HG03060 (cell line): ENCODE measurements around the gene GRIK4.
A peak's percentile ranks its signal among the peaks of the same experiment; 100 is the strongest.
"Not testable (repeated sequence)": the region's sequence is repeated elsewhere in the genome, so short reads cannot be mapped to it uniquely, and the experiment has no call there.

Experiments
- ATAC-seq: cut with Tn5 transposase; IDR thresholded peaks from one replicate; pipeline ENCODE4 v1.9.1; 2021; ENCODE audit warnings: low read depth, moderate number of reproducible peaks; ENCODE audit not compliant: unreplicated experiment

GRIK4 gene

DNA sequence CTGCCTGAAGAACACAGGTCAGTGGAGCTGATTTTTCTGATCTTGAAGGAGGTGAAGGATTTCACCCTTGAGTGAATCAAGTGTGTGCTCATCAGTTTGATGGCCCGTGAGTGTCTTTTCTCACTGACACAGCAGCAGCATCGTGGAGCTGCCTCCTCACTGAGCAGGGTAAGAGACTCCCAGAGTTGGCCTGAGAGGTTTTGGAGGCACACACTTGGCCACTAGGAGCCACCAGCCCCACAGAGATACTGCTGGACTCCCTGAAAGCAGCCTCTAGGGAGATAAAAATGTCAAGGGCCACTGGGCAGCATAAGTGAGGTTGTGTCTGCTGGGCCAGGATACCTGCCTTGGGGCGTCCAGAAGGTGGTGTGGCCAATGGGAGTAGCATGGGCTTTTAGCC is 245.4 kb downstream of the GRIK4 start:
- ATAC-seq, result no peak

- no peak for ATAC-seq
Measured at GRCh38 chr11:120759046-120759445, 247.5 kb downstream of the GRIK4 start.

DNA sequence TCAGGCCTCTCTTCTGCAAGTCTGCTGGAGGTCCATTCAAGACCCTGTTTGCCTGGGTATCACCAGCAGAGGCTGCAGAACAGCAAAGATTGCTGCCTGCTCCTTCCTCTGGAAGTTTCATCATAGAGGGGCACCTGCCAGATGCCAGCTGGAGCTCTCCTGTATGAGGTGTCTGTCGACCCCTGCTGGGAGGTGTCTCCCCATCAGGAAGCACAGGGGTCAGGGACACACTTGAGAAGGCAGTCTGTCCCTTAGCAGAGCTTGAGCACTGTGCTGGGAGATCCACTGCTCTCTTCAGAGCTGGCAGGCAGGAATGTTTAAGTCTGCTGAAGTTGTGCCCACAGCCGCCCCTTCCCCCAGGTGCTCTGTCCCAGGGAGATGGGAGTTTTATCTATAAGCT is 254.2 kb downstream of the GRIK4 start:
- not testable (repeated sequence) for ATAC-seq

- ATAC-seq, result no peak
Measured at GRCh38 chr11:120766318-120766717, 254.8 kb downstream of the GRIK4 start.

DNA sequence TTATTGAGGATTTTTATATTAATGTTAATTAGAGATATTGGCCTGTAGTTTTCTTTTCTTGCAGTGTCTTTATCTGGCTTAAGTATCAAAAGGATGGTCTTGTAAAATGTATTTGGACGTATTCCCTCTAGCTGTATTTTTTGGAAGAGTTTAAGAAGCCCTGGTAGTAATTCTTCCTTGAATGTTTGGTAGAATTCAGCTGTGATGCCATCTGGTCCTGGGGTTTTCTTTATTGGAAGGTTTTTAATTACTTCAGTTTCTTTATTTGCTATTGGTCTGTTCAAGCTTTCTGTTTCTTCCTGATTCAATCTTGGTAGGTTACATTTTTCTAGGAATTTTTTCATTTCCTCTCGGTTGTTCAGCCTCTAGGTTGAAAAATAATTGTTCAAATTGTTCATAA is 257.4 kb downstream of the GRIK4 start:
- ATAC-seq, result no peak

DNA sequence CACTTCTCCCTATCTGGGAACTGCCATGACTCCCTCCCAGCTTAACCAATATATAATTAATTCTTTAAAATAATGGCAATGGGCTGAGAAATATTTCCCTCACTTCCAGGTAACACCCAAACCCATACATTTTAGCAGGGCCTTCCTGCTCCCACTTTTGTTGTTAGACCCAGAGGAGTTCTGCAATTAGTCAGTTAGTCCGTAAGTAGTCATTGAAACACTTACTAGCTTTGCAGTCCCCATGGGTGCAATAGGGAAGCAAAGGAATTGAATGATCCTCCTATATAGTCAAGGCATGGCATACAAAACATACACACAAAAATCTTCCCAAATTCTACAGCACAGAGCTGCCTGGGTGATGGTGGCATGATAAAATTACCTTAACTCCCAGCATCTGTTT is 258.4 kb downstream of the GRIK4 start:
- ATAC-seq, result no peak

GRCh38 chr11:120771551-120772060 is 260.1 kb downstream of the GRIK4 start:
- ATAC-seq, result no peak

GRCh38 chr11:120773501-120774031 is 262.0 kb downstream of the GRIK4 start:
- ATAC-seq, result peak; percentile 71

- ATAC-seq, result no peak
Measured at GRCh38 chr11:120774591-120775386, 263.2 kb downstream of the GRIK4 start.

DNA sequence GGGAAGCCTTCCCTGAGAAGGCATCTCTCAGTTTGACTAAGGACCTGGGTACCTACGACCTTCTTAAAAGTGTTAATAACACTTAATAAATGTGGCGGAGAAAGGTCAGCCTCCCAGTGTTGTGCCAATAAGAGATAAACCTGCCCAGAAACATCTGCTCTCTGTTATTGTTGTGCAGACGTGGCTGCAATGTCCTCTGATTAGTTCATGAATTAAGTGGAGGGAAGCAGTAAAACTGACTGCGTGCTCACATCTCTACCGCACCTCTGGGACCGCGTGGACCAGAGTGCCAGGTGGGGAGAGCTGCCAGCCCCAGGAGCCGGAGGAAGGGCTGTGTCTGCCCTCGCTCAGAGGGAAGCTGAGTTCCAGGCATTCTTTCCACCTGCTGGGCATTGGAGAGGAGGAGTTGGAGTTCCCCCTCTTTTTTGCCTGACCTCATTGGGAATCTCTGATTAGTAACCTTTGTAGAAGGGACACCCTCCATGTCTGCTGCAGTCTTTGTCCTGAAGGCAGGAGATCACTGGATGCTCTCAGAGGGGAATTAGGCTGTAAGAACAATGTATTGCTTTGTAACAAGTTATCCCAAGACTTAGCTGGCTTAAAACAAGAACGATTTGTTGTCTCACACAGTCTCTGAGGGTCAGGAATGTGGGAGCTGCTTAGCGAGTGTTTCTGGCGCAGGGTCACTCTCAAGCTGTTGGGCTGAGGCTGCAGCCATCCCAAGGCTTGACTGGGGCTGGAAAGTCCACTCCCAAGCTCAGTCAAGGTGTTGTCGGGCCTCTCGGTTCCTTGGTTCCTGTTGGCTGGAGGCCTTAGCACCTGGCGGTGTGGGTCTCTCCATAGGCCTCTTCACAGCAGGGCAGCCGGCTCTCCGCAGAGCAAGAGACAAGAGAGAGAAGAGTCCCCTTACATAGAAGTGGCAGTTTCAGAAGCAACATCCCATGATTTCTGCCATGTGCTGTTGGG is 264.7 kb downstream of the GRIK4 start:
- no peak for ATAC-seq

- no peak for ATAC-seq
Measured at GRCh38 chr11:120778685-120779490, 267.3 kb downstream of the GRIK4 start.

GRCh38 chr11:120780239-120780638 is 268.7 kb downstream of the GRIK4 start:
- no peak for ATAC-seq

DNA sequence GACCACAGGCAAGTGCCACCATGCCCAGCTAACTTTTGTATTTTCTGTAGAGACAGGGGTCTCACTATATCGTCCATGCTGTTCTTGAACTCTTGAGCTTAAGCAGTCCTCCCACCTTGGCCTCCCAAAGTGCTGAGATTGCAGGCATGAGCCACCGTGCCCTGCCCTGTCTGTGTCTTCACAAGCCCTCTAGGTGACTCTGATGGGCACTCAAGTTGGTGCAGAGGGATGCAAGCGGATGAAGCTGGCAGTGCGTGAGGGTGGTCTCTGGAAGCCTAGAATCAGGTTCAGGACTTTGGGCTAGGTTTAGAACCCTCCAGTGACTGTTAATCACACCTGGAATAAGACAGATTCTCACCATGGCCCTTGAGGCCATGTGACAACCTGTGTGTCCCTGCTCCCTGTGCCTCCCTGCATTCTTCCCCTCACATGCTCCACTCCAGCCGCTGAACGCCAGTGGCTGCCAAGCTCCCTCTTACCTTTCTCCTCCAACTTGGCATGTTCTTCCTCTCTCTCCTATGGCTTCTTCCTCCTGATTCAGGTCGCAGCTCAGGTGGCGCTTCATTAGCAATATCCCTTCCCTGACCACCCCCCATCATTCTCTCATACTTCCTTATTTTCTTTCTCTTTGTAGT is 270.1 kb downstream of the GRIK4 start:
- no peak for ATAC-seq

DNA sequence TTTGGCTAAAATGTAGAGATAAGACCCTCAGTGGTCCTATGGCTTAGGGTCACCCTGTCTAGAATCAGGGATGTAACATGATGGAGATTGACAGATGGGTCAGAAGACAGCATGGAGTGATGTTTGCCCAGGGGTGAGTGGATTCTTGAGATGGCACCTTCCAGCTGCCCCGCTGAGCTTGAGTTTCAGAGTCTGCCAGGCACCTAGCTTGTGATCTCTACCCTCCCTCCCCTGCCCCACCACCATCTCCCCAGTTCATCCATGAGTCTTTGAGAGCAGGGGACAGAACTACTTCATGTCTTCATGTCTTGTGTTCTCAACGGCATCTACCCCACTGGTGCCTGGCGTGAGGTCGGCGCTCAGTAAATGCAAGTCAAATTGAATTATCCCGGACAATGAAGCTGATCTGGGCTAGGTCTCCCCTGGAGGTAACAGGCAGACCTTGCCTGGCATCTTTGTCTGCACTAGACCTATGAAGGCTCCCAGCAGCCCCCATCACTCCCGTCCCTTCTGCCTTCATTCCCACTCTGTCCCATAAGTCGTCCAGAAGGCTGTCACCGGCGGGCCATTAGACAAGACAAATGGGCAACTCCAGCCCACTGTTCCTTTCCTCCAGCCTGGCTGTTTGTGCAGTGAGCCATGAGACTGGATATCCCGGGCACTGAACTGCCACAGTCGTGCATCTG is 273.2 kb downstream of the GRIK4 start:
- no peak for ATAC-seq

DNA sequence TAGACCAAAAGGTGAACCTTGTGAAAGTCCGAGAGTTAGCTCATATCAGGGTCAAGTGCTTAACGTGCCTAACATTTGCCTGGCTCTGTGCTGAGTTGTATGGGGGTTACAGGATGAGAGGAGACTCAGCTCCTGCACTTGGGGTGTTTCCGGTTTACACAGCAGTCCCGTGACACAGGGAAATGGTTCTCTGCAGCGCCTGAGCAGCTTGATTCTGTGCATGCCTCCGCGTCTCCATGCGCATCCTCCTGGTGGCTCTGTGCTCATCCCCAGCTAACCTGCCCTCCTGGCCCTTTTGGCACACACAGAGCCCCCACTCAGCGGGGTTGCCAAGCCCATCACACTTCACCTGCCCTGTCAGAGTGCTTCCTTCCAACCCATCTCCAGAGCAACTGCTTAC is 274.0 kb downstream of the GRIK4 start:
- no peak for ATAC-seq

DNA sequence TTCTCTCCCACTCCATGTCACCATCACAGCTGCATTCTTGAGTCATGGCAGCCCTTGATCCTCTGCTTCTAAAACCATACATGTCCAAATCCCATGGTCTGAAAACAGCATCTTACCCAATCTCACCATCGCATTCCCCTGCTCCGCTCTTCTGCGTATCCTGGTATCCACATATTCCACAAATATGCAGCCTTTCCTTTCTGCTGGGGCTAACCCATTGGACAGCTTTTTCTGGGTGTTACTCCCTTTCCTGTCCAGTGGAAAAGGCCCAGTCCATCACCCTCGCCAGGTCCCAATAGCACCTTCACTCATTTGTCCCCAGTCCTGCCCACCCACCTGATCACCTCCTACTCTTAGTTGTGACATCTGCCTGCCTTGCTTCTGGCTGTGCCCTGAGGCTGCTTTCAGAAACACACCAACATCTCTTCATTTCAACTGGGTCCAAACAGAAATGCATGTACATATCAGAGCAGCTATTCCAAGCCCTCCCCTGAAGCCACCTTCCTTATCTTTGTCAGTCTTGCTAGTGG is 274.7 kb downstream of the GRIK4 start:
- ATAC-seq, result no peak

GRCh38 chr11:120787224-120787623 is 275.7 kb downstream of the GRIK4 start:
- not testable (repeated sequence) for ATAC-seq

GRCh38 chr11:120789391-120789790 is 277.8 kb downstream of the GRIK4 start:
- no peak for ATAC-seq

- no peak for ATAC-seq
Measured at GRCh38 chr11:120792306-120792705, 280.8 kb downstream of the GRIK4 start.
